ENCODE data around the gene SCRN2. TPM values are rescaled to one million over a fixed set of nuclear protein-coding genes. Genes with fewer than 3 reads are reported as not detected.

SCRN2 gene
- total RNA-seq, 1 experiment from 2014 or later = 50.8 TPM

DNA sequence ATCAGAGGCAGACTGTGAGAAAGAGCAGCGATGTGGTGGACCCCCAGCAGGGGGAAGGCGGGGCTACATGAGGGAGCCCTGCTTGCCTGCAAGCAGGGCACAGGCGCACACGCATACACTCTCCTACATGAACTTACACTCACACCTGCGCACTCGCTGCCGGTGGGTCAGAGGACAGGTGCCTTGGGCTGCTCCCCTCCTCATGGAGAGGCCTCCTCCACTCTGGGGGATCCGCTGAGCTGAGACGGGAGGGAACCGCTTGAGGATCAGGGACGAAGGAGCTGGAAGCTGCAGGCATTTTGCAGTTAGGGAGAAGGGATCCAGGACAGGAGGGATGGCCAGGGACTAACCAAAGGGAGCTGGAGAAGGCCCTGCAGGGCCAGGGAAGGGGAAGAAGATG lies 33.7 kb downstream of the SCRN2 start:
- TF ChIP-seq TEAD1 (CRISPR knock-in tag; IDR thresholded peaks at IDR 0.05) = no peak
- TF ChIP-seq, protein P1, sequence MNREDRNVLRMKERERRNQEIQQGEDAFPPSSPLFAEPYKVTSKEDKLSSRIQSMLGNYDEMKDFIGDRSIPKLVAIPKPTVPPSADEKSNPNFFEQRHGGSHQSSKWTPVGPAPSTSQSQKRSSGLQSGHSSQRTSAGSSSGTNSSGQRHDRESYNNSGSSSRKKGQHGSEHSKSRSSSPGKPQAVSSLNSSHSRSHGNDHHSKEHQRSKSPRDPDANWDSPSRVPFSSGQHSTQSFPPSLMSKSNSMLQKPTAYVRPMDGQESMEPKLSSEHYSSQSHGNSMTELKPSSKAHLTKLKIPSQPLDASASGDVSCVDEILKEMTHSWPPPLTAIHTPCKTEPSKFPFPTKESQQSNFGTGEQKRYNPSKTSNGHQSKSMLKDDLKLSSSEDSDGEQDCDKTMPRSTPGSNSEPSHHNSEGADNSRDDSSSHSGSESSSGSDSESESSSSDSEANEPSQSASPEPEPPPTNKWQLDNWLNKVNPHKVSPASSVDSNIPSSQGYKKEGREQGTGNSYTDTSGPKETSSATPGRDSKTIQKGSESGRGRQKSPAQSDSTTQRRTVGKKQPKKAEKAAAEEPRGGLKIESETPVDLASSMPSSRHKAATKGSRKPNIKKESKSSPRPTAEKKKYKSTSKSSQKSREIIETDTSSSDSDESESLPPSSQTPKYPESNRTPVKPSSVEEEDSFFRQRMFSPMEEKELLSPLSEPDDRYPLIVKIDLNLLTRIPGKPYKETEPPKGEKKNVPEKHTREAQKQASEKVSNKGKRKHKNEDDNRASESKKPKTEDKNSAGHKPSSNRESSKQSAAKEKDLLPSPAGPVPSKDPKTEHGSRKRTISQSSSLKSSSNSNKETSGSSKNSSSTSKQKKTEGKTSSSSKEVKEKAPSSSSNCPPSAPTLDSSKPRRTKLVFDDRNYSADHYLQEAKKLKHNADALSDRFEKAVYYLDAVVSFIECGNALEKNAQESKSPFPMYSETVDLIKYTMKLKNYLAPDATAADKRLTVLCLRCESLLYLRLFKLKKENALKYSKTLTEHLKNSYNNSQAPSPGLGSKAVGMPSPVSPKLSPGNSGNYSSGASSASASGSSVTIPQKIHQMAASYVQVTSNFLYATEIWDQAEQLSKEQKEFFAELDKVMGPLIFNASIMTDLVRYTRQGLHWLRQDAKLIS (CRISPR knock-in tag; IDR thresholded peaks at IDR 0.05; ENCODE audit: borderline replicate concordance) = no peak
- no peak for TF ChIP-seq PRRX2 (CRISPR knock-in tag; IDR thresholded peaks at IDR 0.05)
- ChIA-PET POLR2A (no interaction called here), CTCF (no interaction called here)
- no peaks in the 10 kb centered on the region for H3K9me3 Mint-ChIP-seq
- no peak overlapping the region for H3K4me3 Mint-ChIP-seq
- H3K27me3 Mint-ChIP-seq (ENCODE audit: low read depth) = peaks cover 2% of the 10 kb centered on the region; the same call in 1 of the 2 replicates
- H3K4me1 Mint-ChIP-seq = peaks cover 6% of the 10 kb centered on the region
- DNase-seq (ENCODE audit: low spot score) (no peak), ATAC-seq (no peak)
- H3K36me3 Mint-ChIP-seq = no peaks in the 10 kb centered on the region
- H3K27ac Mint-ChIP-seq = no peak overlapping the region

DNA sequence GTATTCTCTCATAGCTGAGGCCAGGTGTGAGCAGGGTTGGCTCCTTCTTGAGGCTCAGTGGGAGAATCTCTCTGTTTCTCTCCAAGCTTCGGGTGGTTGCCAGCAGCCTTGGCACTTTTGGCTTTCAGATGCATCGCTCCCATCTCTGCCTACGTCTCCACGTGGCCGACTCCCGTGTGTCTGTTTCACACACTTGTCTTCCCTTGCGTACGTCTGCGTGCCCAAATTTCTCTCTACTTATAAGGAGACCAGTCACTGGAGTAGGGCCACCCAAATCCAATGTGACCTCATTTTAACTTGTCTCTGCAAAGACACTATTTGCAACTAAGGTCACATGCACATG lies 34.2 kb downstream of the SCRN2 start:
- TF ChIP-seq, protein P2, sequence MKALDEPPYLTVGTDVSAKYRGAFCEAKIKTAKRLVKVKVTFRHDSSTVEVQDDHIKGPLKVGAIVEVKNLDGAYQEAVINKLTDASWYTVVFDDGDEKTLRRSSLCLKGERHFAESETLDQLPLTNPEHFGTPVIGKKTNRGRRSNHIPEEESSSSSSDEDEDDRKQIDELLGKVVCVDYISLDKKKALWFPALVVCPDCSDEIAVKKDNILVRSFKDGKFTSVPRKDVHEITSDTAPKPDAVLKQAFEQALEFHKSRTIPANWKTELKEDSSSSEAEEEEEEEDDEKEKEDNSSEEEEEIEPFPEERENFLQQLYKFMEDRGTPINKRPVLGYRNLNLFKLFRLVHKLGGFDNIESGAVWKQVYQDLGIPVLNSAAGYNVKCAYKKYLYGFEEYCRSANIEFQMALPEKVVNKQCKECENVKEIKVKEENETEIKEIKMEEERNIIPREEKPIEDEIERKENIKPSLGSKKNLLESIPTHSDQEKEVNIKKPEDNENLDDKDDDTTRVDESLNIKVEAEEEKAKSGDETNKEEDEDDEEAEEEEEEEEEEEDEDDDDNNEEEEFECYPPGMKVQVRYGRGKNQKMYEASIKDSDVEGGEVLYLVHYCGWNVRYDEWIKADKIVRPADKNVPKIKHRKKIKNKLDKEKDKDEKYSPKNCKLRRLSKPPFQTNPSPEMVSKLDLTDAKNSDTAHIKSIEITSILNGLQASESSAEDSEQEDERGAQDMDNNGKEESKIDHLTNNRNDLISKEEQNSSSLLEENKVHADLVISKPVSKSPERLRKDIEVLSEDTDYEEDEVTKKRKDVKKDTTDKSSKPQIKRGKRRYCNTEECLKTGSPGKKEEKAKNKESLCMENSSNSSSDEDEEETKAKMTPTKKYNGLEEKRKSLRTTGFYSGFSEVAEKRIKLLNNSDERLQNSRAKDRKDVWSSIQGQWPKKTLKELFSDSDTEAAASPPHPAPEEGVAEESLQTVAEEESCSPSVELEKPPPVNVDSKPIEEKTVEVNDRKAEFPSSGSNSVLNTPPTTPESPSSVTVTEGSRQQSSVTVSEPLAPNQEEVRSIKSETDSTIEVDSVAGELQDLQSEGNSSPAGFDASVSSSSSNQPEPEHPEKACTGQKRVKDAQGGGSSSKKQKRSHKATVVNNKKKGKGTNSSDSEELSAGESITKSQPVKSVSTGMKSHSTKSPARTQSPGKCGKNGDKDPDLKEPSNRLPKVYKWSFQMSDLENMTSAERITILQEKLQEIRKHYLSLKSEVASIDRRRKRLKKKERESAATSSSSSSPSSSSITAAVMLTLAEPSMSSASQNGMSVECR (CRISPR knock-in tag; IDR thresholded peaks at IDR 0.05; ENCODE audit: borderline replicate concordance) = no peak
- TF ChIP-seq RELA (CRISPR knock-in tag; IDR thresholded peaks at IDR 0.05; ENCODE audit: borderline replicate concordance) (no peak), SOX15 (CRISPR knock-in tag; IDR thresholded peaks at IDR 0.05) (no peak), CBFB (CRISPR knock-in tag; IDR thresholded peaks at IDR 0.05; ENCODE audit: low read depth) (no peak)
- H3K9me3 Mint-ChIP-seq = no peaks in the 10 kb centered on the region
- no peak overlapping the region for H3K4me3 Mint-ChIP-seq
- peaks cover 6% of the 10 kb centered on the region for H3K4me1 Mint-ChIP-seq
- no peak for ATAC-seq
- CTCF ChIA-PET = no interaction called here
- peaks cover 2% of the 10 kb centered on the region; the same call in 1 of the 2 replicates for H3K27me3 Mint-ChIP-seq (ENCODE audit: low read depth)
- H3K36me3 Mint-ChIP-seq = no peaks in the 10 kb centered on the region
- DNase-seq (ENCODE audit: low spot score) = no peak
- H3K27ac Mint-ChIP-seq = no peak overlapping the region
- POLR2A ChIA-PET = no interaction called here

DNA sequence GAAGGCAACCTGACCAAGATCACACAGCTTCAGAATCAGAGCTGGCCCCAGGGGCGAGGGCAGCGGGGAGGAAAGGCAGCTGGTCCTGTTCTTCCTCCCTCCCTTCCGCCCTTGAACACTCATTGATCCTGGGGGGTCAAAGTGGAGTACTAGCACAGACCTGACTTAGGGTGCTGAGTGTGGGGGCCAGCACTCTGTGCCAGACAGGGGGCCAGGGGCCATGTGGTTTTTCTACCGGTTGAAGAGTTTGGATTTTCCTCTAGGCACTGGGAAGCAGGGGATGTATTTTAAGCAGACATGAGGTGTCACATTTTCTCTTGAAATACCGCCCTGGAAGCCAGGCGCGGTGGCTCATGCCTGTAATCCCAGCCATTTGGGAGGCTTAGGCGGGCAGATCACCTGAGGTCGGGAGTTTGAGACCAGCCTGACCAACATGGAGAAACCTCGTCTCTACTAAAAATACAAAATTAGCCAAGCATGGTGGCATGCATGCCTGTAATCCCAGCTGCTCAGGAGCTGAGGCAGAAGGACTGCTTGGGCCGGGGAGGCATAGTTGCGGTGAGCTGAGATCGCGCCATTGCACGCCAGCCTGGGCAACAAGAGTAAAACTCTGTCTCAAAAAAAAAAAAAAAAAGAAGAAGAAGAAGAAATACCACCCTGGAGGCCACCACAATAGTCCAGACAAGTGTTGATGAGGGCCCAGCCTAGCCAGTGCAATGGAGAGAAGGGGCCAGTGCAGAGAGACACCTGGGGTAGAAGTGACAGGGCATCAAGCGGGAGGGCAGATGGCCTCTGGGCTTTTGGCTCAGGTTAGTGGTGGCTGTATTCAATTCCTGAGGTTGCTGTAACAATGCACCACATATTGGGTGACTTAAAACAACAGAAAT lies 34.8 kb downstream of the SCRN2 start:
- ATAC-seq = no peak
- DNase-seq (ENCODE audit: low spot score) = no peak
- no peaks in the 10 kb centered on the region for H3K36me3 Mint-ChIP-seq
- peaks cover 6% of the 10 kb centered on the region for H3K4me1 Mint-ChIP-seq
- CTCF ChIA-PET = no interaction called here
- TF ChIP-seq, protein P3, sequence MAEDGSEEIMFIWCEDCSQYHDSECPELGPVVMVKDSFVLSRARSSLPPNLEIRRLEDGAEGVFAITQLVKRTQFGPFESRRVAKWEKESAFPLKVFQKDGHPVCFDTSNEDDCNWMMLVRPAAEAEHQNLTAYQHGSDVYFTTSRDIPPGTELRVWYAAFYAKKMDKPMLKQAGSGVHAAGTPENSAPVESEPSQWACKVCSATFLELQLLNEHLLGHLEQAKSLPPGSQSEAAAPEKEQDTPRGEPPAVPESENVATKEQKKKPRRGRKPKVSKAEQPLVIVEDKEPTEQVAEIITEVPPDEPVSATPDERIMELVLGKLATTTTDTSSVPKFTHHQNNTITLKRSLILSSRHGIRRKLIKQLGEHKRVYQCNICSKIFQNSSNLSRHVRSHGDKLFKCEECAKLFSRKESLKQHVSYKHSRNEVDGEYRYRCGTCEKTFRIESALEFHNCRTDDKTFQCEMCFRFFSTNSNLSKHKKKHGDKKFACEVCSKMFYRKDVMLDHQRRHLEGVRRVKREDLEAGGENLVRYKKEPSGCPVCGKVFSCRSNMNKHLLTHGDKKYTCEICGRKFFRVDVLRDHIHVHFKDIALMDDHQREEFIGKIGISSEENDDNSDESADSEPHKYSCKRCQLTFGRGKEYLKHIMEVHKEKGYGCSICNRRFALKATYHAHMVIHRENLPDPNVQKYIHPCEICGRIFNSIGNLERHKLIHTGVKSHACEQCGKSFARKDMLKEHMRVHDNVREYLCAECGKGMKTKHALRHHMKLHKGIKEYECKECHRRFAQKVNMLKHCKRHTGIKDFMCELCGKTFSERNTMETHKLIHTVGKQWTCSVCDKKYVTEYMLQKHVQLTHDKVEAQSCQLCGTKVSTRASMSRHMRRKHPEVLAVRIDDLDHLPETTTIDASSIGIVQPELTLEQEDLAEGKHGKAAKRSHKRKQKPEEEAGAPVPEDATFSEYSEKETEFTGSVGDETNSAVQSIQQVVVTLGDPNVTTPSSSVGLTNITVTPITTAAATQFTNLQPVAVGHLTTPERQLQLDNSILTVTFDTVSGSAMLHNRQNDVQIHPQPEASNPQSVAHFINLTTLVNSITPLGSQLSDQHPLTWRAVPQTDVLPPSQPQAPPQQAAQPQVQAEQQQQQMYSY (CRISPR knock-in tag; IDR thresholded peaks at IDR 0.05) = no peak
- peaks cover 2% of the 10 kb centered on the region; the same call in 1 of the 2 replicates for H3K27me3 Mint-ChIP-seq (ENCODE audit: low read depth)
- no peak overlapping the region for H3K27ac Mint-ChIP-seq
- H3K9me3 Mint-ChIP-seq = no peaks in the 10 kb centered on the region
- no peak overlapping the region for H3K4me3 Mint-ChIP-seq
- POLR2A ChIA-PET = no interaction called here
